HUES6 (cell line): ENCODE data around the gene PCDHB15.
"Not testable (repeated sequence)": the region's sequence is repeated elsewhere in the genome, so short reads cannot be mapped to it uniquely, and the experiment has no call there.

Experiments used
- H3K27ac ChIP-seq: 2 replicates; pipeline ENCODE4 v1.7.0; 2013; ENCODE audit warnings: low read depth, mild to moderate bottlenecking, low read length, inconsistent platforms
- H3K27me3 ChIP-seq: 2 replicates; pipeline ENCODE4 v1.6.1; 2013; ENCODE audit warnings: low read length; ENCODE audit not compliant: control insufficient read depth, insufficient read depth
- H3K36me3 ChIP-seq: 2 replicates; pipeline ENCODE4 v1.6.1; 2013; ENCODE audit warnings: low read length; ENCODE audit not compliant: control insufficient read depth, insufficient read depth
- H3K4me1 ChIP-seq: 2 replicates; pipeline ENCODE4 v1.6.1; 2013; ENCODE audit warnings: low read length; ENCODE audit not compliant: control insufficient read depth, insufficient read depth
- H3K4me3 ChIP-seq: 2 replicates; pipeline ENCODE4 v1.5.1; 2013; ENCODE audit warnings: low read depth, low read length
- H3K9ac ChIP-seq: one replicate; pipeline ENCODE4 v1.6.1; 2013; ENCODE audit warnings: mild to moderate bottlenecking, low read length
- H3K9me3 ChIP-seq: 2 replicates; pipeline ENCODE4 v1.6.1; 2013; ENCODE audit warnings: low read depth, low read length; ENCODE audit not compliant: control insufficient read depth, insufficient read depth

PCDHB15 gene

GRCh38 chr5:141216035-141216434, 29.2 kb upstream of the PCDHB15 start:
- H3K27me3 ChIP-seq, H3K36me3 ChIP-seq, H3K9me3 ChIP-seq, H3K9ac ChIP-seq, H3K4me1 ChIP-seq, H3K27ac ChIP-seq, H3K4me3 ChIP-seq: not testable (repeated sequence)

- Histone ChIP-seq H3K4me1 (peaks cover 4% of the 10 kb centered on the region; the same call in 1 of the 2 replicates), H3K36me3 (no peaks in the 10 kb centered on the region), H3K4me3 (peak within 1 kb of the TSS; percentile 40), H3K9me3 (no peaks in the 10 kb centered on the region; the same call in 1 of the 2 replicates), H3K27me3 (peaks cover 16% of the 10 kb centered on the region; the same call in 1 of the 2 replicates), H3K9ac (peak within 1 kb of the TSS; percentile 14), H3K27ac (no peak within 1 kb of the TSS)
Observed at GRCh38 chr5:141223112-141223783, 21.9 kb upstream of the PCDHB15 start, which contains the start of gene PCDHB14. PCDHB14 (plus strand) TSS chr5:141223343; CDS start chr5:141223506, 163 bp downstream.

GRCh38 chr5:141224844-141225243, 20.4 kb upstream of the PCDHB15 start:
- H3K9ac ChIP-seq, H3K9me3 ChIP-seq, H3K36me3 ChIP-seq, H3K4me3 ChIP-seq, H3K4me1 ChIP-seq, H3K27ac ChIP-seq: not testable (repeated sequence)
- H3K27me3 ChIP-seq = peaks cover 16% of the 10 kb centered on the region; the same call in 1 of the 2 replicates

- H3K36me3 ChIP-seq, H3K9me3 ChIP-seq, H3K4me1 ChIP-seq, H3K27ac ChIP-seq, H3K4me3 ChIP-seq, H3K9ac ChIP-seq: not testable (repeated sequence)
- H3K27me3 ChIP-seq = peaks cover 16% of the 10 kb centered on the region; the same call in 1 of the 2 replicates
Observed at GRCh38 chr5:141225421-141225820, 19.8 kb upstream of the PCDHB15 start.

- H3K4me3 ChIP-seq = peak overlapping the region; percentile 41
- no peak overlapping the region for H3K27ac ChIP-seq
- peaks cover 42% of the 10 kb centered on the region for H3K9me3 ChIP-seq
- no peaks in the 10 kb centered on the region for H3K4me1 ChIP-seq
- H3K9ac ChIP-seq = no peak overlapping the region
- H3K27me3 ChIP-seq = peaks cover 21% of the 10 kb centered on the region; the same call in 1 of the 2 replicates
- no peaks in the 10 kb centered on the region for H3K36me3 ChIP-seq
Observed at GRCh38 chr5:141234109-141234667, 11.0 kb upstream of the PCDHB15 start.

GRCh38 chr5:141235922-141236321, 9.3 kb upstream of the PCDHB15 start:
- not testable (repeated sequence) for H3K36me3 ChIP-seq, H3K27ac ChIP-seq, H3K9ac ChIP-seq, H3K4me3 ChIP-seq, H3K4me1 ChIP-seq
- Histone ChIP-seq H3K27me3 (peaks cover 21% of the 10 kb centered on the region; the same call in 1 of the 2 replicates), H3K9me3 (peaks cover 50% of the 10 kb centered on the region)

GRCh38 chr5:141236516-141237313, 8.5 kb upstream of the PCDHB15 start:
- Histone ChIP-seq H3K27ac (no peak overlapping the region), H3K9me3 (peaks cover 57% of the 10 kb centered on the region), H3K9ac (no peak overlapping the region), H3K4me3 (no peak overlapping the region; the same call in 1 of the 2 replicates), H3K36me3 (no peaks in the 10 kb centered on the region), H3K4me1 (no peaks in the 10 kb centered on the region), H3K27me3 (peaks cover 21% of the 10 kb centered on the region; the same call in 1 of the 2 replicates)

GRCh38 chr5:141241496-141241895, 3.7 kb upstream of the PCDHB15 start:
- Histone ChIP-seq H3K36me3 (no peaks in the 10 kb centered on the region), H3K4me1 (no peaks in the 10 kb centered on the region), H3K9ac (no peak overlapping the region), H3K9me3 (peaks cover 52% of the 10 kb centered on the region), H3K27me3 (peaks cover 3% of the 10 kb centered on the region; the same call in 1 of the 2 replicates), H3K4me3 (no peak overlapping the region), H3K27ac (no peak overlapping the region)

- not testable (repeated sequence) for H3K27me3 ChIP-seq, H3K27ac ChIP-seq, H3K36me3 ChIP-seq, H3K4me3 ChIP-seq, H3K4me1 ChIP-seq, H3K9ac ChIP-seq
- peaks cover 42% of the 10 kb centered on the region for H3K9me3 ChIP-seq
Observed at GRCh38 chr5:141246971-141247370, 1.8 kb downstream of the PCDHB15 start.

- H3K9me3 ChIP-seq = peaks cover 43% of the 10 kb centered on the region
Observed at GRCh38 chr5:141247434-141247833, 2.2 kb downstream of the PCDHB15 start.

GRCh38 chr5:141250576-141250975, 5.4 kb downstream of the PCDHB15 start:
- Histone ChIP-seq H3K4me3 (no peak overlapping the region), H3K9ac (no peak overlapping the region), H3K36me3 (no peaks in the 10 kb centered on the region), H3K27ac (no peak overlapping the region), H3K27me3 (no peaks in the 10 kb centered on the region), H3K9me3 (peaks cover 59% of the 10 kb centered on the region), H3K4me1 (no peaks in the 10 kb centered on the region)

More at GRCh38 chr5:141247434-141247833, 2.2 kb downstream of the PCDHB15 start:
- not testable (repeated sequence) for H3K4me3 ChIP-seq, H3K9ac ChIP-seq, H3K36me3 ChIP-seq, H3K27ac ChIP-seq, H3K27me3 ChIP-seq, H3K4me1 ChIP-seq
